Epithelial cell of umbilical artery (primary cell): ENCODE measurements around the gene PRR9. TPM values are rescaled to one million over a fixed set of nuclear protein-coding genes. Genes with fewer than 3 reads are reported as not detected.

Source experiments
- total RNA-seq: library from RNA; depleted of rRNA; stranded (reverse); fragments of >200 nt; gene quantifications from 2 replicates; pipeline ENCODE4 v1.2.3, GENCODE V29; 2014

PRR9 gene
- not detected in 2 replicates for total RNA-seq

DNA sequence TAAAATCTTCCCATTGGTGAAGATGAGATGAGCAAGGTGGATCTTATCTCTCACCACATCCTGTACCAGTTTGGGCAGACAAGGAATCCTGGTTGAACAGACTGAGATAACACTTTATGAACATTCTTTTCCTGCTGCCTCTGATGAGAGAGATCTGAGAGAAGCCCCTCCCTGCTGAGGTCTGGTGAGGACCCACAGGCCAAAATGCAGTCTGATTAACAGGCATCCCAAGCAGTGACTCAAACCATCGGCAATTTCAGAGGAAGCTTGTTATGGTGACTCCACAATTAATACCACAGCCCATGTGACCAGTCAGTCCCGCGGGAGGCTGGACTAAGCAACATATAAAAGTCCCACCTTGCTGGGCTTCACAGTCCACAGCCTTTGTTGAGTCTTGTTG is at the start of gene PRR9:
Gene PRR9 (plus strand): TSS at position 373 of the 400 bp plus-strand sequence. CDS start 561 bp downstream, outside the sequence.

GRCh38 chr1:153203130-153203529 is 14.3 kb upstream of the PRR9 start, which contains the start of gene LELP1:
TSS of gene LELP1 (plus strand) at chr1:153203430. CDS start at chr1:153204708, 1,278 bp downstream.

GRCh38 chr1:153259387-153259786 is 42.0 kb downstream of the PRR9 start, which contains the start of gene LORICRIN:
TSS of gene LORICRIN (plus strand) at chr1:153259687. CDS start at chr1:153260950, 1,263 bp downstream.

Other genes with a start within 250 kb of the PRR9 start
- not detected in 2 replicates for gene SPRR4, start 246.9 kb upstream of the PRR9 start, total RNA-seq
- not detected in 2 replicates for gene SPRR1A, start 233.5 kb upstream of the PRR9 start, total RNA-seq
- not detected in 2 replicates for gene SPRR3, start 215.8 kb upstream of the PRR9 start, total RNA-seq
- gene SPRR1B, start 186.4 kb upstream of the PRR9 start, total RNA-seq = not detected in 2 replicates
- gene SPRR2D, start 176.5 kb upstream of the PRR9 start, total RNA-seq = not detected in 2 replicates
- gene SPRR2A, start 160.1 kb upstream of the PRR9 start, total RNA-seq = not detected in 2 replicates
- not detected in 2 replicates for gene SPRR2B, start 146.0 kb upstream of the PRR9 start, total RNA-seq
- not detected in 2 replicates for gene SPRR2E, start 123.1 kb upstream of the PRR9 start, total RNA-seq
- gene SPRR2F, start 104.1 kb upstream of the PRR9 start, total RNA-seq = not detected in 2 replicates
- not detected in 2 replicates for gene SPRR2G, start 66.7 kb upstream of the PRR9 start, total RNA-seq
- not detected in 2 replicates for gene LELP1, start 14.2 kb upstream of the PRR9 start, total RNA-seq
- not detected in 2 replicates for gene LORICRIN, start 42.1 kb downstream of the PRR9 start, total RNA-seq
- gene PGLYRP3, start 95.4 kb downstream of the PRR9 start, total RNA-seq = not detected in 2 replicates
- gene PGLYRP4, start 131.3 kb downstream of the PRR9 start, total RNA-seq = not detected in 2 replicates
- gene S100A9, start 140.3 kb downstream of the PRR9 start, total RNA-seq = not detected in 2 replicates
- not detected in 2 replicates for gene S100A12, start 158.0 kb downstream of the PRR9 start, total RNA-seq
- not detected in 2 replicates for gene S100A8, start 173.5 kb downstream of the PRR9 start, total RNA-seq
- gene S100A7A, start 198.9 kb downstream of the PRR9 start, total RNA-seq = not detected in 2 replicates
- not detected in 2 replicates for gene S100A7, start 243.1 kb downstream of the PRR9 start, total RNA-seq